ENCODE data around the gene SYNGAP1.
A peak's percentile ranks its signal among the peaks of the same experiment; 100 is the strongest.

SYNGAP1 gene

DNA sequence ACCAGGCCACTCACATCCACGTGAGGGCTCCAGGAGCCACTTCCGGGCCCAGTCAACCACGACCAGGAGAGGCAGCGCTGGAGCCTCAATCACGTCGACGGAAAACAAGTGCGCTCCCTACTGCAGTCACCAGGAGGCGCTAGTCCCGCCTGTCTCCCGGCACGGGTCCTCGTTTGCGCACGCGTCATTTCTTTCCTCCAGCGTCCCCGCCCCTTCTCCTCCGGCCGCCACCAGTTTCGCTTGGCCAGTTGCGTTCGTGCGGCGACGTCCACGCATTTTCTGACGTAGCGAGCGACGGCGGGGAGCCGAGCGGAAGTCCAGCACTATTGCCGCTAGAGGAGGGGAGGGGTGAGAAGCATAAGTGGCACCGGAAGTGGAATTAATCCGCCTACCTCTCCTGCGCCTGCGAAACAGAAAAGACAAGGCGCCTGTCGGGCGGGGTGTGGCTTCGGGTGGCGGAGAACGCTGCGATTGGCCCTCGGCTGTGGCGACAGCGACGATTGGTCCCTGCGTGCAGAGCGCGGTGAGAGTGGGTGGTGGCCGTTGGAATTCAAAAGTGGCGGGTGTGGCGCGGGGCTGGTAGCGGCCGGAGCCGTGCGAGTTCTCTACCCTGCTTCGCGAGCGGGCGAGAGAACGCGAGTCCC lies 28.5 kb upstream of the SYNGAP1 start, which contains the start of gene KIFC1:
Gene KIFC1 (plus strand): TSS at position 546 of the 644 bp plus-strand sequence. CDS start 163 bp downstream, outside the sequence.
- Histone ChIP-seq H3K27me3 (ENCODE audit: low read depth, low read length) (no peaks in the 10 kb centered on the region), H3K9me3 (ENCODE audit: insufficient read depth, low read length) (no peaks in the 10 kb centered on the region), H3K9ac (ENCODE audit: low read length) (peak within 1 kb of the TSS; percentile 95), H3K4me3 (ENCODE audit: low read length) (peak within 1 kb of the TSS; percentile 100), H3K4me1 (ENCODE audit: low read length) (peaks cover 29% of the 10 kb centered on the region), H3K4me2 (ENCODE audit: low read length) (peak within 1 kb of the TSS; percentile 92), H4K20me1 (ENCODE audit: insufficient read depth, low read length) (peaks cover 12% of the 10 kb centered on the region), H3K36me3 (replicated peaks; ENCODE audit: low read depth, low read length) (peaks cover 16% of the 10 kb centered on the region), H3K79me2 (ENCODE audit: low read length) (peaks cover 47% of the 10 kb centered on the region), H3K27ac (ENCODE audit: low read length) (peak within 1 kb of the TSS; percentile 85), H2AFZ (ENCODE audit: low read depth, low read length) (peak within 1 kb of the TSS; percentile 79)
- TF ChIP-seq, protein P1, sequence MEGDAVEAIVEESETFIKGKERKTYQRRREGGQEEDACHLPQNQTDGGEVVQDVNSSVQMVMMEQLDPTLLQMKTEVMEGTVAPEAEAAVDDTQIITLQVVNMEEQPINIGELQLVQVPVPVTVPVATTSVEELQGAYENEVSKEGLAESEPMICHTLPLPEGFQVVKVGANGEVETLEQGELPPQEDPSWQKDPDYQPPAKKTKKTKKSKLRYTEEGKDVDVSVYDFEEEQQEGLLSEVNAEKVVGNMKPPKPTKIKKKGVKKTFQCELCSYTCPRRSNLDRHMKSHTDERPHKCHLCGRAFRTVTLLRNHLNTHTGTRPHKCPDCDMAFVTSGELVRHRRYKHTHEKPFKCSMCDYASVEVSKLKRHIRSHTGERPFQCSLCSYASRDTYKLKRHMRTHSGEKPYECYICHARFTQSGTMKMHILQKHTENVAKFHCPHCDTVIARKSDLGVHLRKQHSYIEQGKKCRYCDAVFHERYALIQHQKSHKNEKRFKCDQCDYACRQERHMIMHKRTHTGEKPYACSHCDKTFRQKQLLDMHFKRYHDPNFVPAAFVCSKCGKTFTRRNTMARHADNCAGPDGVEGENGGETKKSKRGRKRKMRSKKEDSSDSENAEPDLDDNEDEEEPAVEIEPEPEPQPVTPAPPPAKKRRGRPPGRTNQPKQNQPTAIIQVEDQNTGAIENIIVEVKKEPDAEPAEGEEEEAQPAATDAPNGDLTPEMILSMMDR (IDR thresholded peaks at IDR 0.05; ENCODE audit: low read depth, low read length): peak; percentile 65
- TF ChIP-seq EZH2phosphoT487 (IDR thresholded peaks at IDR 0.05; ENCODE audit: low read depth): no peak

DNA sequence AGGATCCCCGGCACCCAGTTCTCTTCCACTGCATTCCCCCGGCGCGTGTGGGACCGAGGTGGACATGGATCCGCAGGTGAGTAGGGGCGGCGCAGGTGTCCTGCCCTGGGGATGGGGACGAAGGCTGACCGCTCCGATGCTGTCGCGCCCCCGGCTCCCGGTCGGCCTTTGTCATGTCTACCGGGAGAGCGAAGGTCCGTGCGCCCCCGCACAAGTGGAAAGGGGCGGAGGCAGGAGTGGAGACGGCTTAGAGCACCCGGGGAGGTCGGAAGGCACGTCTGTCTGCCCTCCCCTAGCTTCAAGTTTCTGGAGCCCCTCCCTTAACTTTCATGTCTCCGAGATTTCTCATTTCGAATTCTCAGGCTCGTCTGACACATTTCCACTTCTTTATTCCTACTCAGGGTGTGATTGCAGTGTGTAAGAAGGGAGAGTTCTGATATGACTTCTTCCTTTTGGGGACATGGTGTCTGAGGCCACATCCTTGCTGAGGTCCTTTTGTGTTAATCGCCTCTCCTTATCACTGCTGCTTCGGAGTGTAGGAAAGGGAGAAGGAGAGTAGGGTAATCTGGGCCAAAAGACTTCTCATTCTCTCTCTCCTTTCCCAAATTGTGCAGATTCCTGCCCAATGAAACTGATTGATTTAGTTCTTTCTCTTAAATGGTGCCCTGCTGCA lies 27.8 kb upstream of the SYNGAP1 start:
- Histone ChIP-seq H3K4me2 (ENCODE audit: low read length) (peak overlapping the region; percentile 92), H3K9me3 (ENCODE audit: insufficient read depth, low read length) (no peaks in the 10 kb centered on the region), H3K9ac (ENCODE audit: low read length) (peak overlapping the region; percentile 95), H2AFZ (ENCODE audit: low read depth, low read length) (no peak overlapping the region), H3K79me2 (ENCODE audit: low read length) (peaks cover 49% of the 10 kb centered on the region), H3K4me1 (ENCODE audit: low read length) (peaks cover 29% of the 10 kb centered on the region), H3K27me3 (ENCODE audit: low read depth, low read length) (no peaks in the 10 kb centered on the region), H3K36me3 (replicated peaks; ENCODE audit: low read depth, low read length) (peaks cover 16% of the 10 kb centered on the region), H4K20me1 (ENCODE audit: insufficient read depth, low read length) (peaks cover 12% of the 10 kb centered on the region), H3K27ac (ENCODE audit: low read length) (peak overlapping the region; percentile 85), H3K4me3 (ENCODE audit: low read length) (peak overlapping the region; percentile 100)
- TF ChIP-seq, protein P1 (IDR thresholded peaks at IDR 0.05; ENCODE audit: low read depth, low read length): no peak
- TF ChIP-seq EZH2phosphoT487 (IDR thresholded peaks at IDR 0.05; ENCODE audit: low read depth): no peak

DNA sequence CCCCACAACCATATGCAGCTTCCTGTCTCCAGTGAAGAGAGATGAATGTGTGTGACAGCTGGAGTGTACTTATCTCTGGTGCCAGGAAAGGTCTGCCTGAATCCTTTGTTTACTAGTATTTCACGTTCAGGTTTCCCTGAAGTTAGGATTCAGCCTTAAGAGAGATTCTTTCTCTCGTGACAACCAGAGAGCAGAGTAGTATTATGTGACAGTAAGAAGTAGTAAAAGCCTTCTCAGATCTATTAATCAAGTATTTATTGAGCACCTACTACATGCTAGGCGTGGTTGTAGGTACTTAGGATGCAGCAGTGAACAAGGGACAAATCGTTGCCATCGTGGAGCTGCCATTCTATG lies 27.3 kb upstream of the SYNGAP1 start:
- Histone ChIP-seq H3K27me3 (ENCODE audit: low read depth, low read length) (no peaks in the 10 kb centered on the region), H3K4me1 (ENCODE audit: low read length) (peaks cover 29% of the 10 kb centered on the region), H2AFZ (ENCODE audit: low read depth, low read length) (no peak overlapping the region), H3K4me3 (ENCODE audit: low read length) (peak overlapping the region; percentile 100), H3K27ac (ENCODE audit: low read length) (peak overlapping the region; percentile 85), H3K79me2 (ENCODE audit: low read length) (peaks cover 52% of the 10 kb centered on the region), H4K20me1 (ENCODE audit: insufficient read depth, low read length) (peaks cover 12% of the 10 kb centered on the region), H3K9ac (ENCODE audit: low read length) (peak overlapping the region; percentile 95), H3K9me3 (ENCODE audit: insufficient read depth, low read length) (no peaks in the 10 kb centered on the region), H3K36me3 (replicated peaks; ENCODE audit: low read depth, low read length) (peaks cover 18% of the 10 kb centered on the region), H3K4me2 (ENCODE audit: low read length) (peak overlapping the region; percentile 92)
- no peak for TF ChIP-seq EZH2phosphoT487 (IDR thresholded peaks at IDR 0.05; ENCODE audit: low read depth)
- TF ChIP-seq, protein P1 (IDR thresholded peaks at IDR 0.05; ENCODE audit: low read depth, low read length): no peak

DNA sequence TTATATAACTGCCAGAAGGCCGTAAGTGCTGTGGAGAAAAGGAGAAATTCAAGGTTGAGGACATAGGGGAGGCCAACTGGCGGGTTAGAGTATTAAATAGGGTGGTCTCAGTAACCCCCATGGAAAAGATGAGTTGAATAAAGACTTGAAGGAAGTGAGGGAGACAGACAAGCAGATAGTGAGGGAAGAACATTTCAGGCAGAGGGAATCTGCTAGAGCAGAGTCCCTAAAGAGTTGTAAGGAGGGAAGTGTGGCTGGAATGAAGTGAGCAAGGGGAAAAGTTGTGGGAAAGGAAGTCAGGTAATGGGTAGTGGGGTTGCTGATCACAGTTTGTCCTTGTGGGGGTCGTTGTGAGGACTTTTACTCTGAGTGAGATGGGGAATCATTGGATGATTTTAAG lies 26.9 kb upstream of the SYNGAP1 start:
- H4K20me1 ChIP-seq (ENCODE audit: insufficient read depth, low read length): peaks cover 12% of the 10 kb centered on the region
- TF ChIP-seq, protein P1 (IDR thresholded peaks at IDR 0.05; ENCODE audit: low read depth, low read length): no peak
- no peak for TF ChIP-seq EZH2phosphoT487 (IDR thresholded peaks at IDR 0.05; ENCODE audit: low read depth)
- H3K36me3 ChIP-seq (replicated peaks; ENCODE audit: low read depth, low read length): peaks cover 22% of the 10 kb centered on the region
- peaks cover 29% of the 10 kb centered on the region for H3K4me1 ChIP-seq (ENCODE audit: low read length)
- peak overlapping the region; percentile 92 for H3K4me2 ChIP-seq (ENCODE audit: low read length)
- H3K79me2 ChIP-seq (ENCODE audit: low read length): peaks cover 56% of the 10 kb centered on the region
- no peaks in the 10 kb centered on the region for H3K9me3 ChIP-seq (ENCODE audit: insufficient read depth, low read length)
- H3K27ac ChIP-seq (ENCODE audit: low read length): peak overlapping the region; percentile 85
- H3K9ac ChIP-seq (ENCODE audit: low read length): peak overlapping the region; percentile 95
- H3K27me3 ChIP-seq (ENCODE audit: low read depth, low read length): no peaks in the 10 kb centered on the region
- peak overlapping the region; percentile 100 for H3K4me3 ChIP-seq (ENCODE audit: low read length)
- no peak overlapping the region for H2AFZ ChIP-seq (ENCODE audit: low read depth, low read length)

Measured in OCI-LY3 (cell line).